BE2C (cell line): ENCODE measurements around the gene AP1M2. TPM values are rescaled to one million over a fixed set of nuclear protein-coding genes. Genes with fewer than 3 reads are reported as not detected.

Experiments used
- DNase-seq: peaks from one replicate; pipeline ENCODE4 v3.0.0-alpha.2; 2020
- H3K27me3 ChIP-seq: fragments of 250-450 bp; sonication (Bioruptor Pico); 2 replicates; pipeline ENCODE4 v1.5.1; 2020; ENCODE audit warnings: mild to moderate bottlenecking
- H3K36me3 ChIP-seq: fragments of 250-450 bp; sonication (Bioruptor Pico); 2 replicates; pipeline ENCODE4 v1.5.1; 2020; ENCODE audit warnings: mild to moderate bottlenecking
- H3K4me1 ChIP-seq: fragments of 250-450 bp; sonication (Bioruptor Pico); 2 replicates; pipeline ENCODE4 v1.5.1; 2020
- H3K4me3 ChIP-seq: 2 replicates; pipeline ENCODE4 v1.5.1; 2011; ENCODE audit warnings: low read depth, low read length
- H3K9me3 ChIP-seq: fragments of 250-450 bp; sonication (Bioruptor Pico); 2 replicates; pipeline ENCODE4 v1.5.1; 2020
- polyA plus RNA-seq: library from polyadenylated mRNA; unstranded; fragments of >200 nt; gene quantifications from one replicate; pipeline ENCODE4 v1.2.1, GENCODE V29; 2012; ENCODE audit warnings: low read depth, missing spikeins; ENCODE audit not compliant: insufficient read length, insufficient read depth
- TF ChIP-seq, protein P1 (sequence below): IDR thresholded peaks from 2 replicates; pipeline ENCODE4 v1.5.1; 2012; ENCODE audit warnings: mild to moderate bottlenecking, low read depth, low read length

The AP1M2 gene
- not detected for polyA plus RNA-seq

- Histone ChIP-seq H3K36me3 (no peaks in the 10 kb centered on the region), H3K4me3 (no peak within 1 kb of the TSS), H3K27me3 (peaks cover 22% of the 10 kb centered on the region), H3K9me3 (no peaks in the 10 kb centered on the region), H3K4me1 (no peaks in the 10 kb centered on the region)
- DNase-seq, result no peak
- TF ChIP-seq, protein P1, sequence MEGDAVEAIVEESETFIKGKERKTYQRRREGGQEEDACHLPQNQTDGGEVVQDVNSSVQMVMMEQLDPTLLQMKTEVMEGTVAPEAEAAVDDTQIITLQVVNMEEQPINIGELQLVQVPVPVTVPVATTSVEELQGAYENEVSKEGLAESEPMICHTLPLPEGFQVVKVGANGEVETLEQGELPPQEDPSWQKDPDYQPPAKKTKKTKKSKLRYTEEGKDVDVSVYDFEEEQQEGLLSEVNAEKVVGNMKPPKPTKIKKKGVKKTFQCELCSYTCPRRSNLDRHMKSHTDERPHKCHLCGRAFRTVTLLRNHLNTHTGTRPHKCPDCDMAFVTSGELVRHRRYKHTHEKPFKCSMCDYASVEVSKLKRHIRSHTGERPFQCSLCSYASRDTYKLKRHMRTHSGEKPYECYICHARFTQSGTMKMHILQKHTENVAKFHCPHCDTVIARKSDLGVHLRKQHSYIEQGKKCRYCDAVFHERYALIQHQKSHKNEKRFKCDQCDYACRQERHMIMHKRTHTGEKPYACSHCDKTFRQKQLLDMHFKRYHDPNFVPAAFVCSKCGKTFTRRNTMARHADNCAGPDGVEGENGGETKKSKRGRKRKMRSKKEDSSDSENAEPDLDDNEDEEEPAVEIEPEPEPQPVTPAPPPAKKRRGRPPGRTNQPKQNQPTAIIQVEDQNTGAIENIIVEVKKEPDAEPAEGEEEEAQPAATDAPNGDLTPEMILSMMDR, result no peak
These were observed at the start of gene AP1M2 for GRCh38 chr19:10587022-10587838. Gene AP1M2 (minus strand): TSS chr19:10587312. CDS start chr19:10587231, 81 bp downstream.

- TF ChIP-seq, protein P1, result no peak
- Histone ChIP-seq H3K27me3 (no peaks in the 10 kb centered on the region), H3K36me3 (peaks cover 3% of the 10 kb centered on the region; the same call in 1 of the 2 replicates), H3K9me3 (no peaks in the 10 kb centered on the region), H3K4me3 (no peak overlapping the region), H3K4me1 (no peaks in the 10 kb centered on the region)
- no peak for DNase-seq
These were observed 49.3 kb upstream of the AP1M2 start for GRCh38 chr19:10636304-10636972.

DNA sequence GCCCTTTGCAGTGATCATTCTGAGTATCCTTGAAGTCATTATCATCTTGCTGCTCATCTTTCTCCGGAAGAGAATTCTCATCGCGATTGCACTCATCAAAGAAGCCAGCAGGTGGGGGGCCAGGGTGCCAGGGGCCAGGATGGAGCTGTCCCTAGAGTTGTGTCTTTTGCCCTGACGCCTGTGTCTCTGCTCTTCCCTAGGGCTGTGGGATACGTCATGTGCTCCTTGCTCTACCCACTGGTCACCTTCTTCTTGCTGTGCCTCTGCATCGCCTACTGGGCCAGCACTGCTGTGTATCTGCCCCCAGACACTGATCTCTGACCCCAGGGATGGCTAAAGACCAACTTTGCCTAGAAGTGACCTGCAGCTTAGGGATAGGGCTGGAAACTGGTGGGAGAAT, 47.9 kb upstream of the AP1M2 start:
- Histone ChIP-seq H3K36me3 (peaks cover 3% of the 10 kb centered on the region; the same call in 1 of the 2 replicates), H3K4me3 (no peak overlapping the region), H3K4me1 (no peaks in the 10 kb centered on the region), H3K27me3 (no peaks in the 10 kb centered on the region), H3K9me3 (no peaks in the 10 kb centered on the region)
- no peak for DNase-seq
- TF ChIP-seq, protein P1, result no peak

- DNase-seq, result no peak
- H3K36me3 ChIP-seq, result peaks cover 3% of the 10 kb centered on the region; the same call in 1 of the 2 replicates
- no peak overlapping the region for H3K4me3 ChIP-seq
- H3K9me3 ChIP-seq, result no peaks in the 10 kb centered on the region
- TF ChIP-seq, protein P1, result no peak
- H3K4me1 ChIP-seq, result no peaks in the 10 kb centered on the region
- H3K27me3 ChIP-seq, result no peaks in the 10 kb centered on the region
These were observed 47.3 kb upstream of the AP1M2 start for GRCh38 chr19:10634430-10634829.

DNA sequence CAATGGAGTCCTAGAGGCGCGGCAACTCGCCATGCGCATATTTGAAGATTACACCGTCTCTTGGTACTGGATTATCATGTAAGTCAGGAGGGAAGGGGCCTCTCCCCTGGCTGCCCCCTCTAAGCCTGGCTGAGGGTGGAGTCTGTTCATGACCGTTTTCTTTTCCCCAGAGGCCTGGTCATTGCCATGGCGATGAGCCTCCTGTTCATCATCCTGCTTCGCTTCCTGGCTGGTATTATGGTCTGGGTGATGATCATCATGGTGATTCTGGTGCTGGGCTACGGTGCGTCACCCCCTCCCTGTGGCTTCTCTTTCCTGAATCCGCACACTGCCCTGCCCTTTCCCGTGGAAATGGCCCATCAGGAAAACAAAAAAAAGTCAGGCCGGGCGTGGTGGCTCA, 44.8 kb upstream of the AP1M2 start:
- Histone ChIP-seq H3K4me3 (no peak overlapping the region), H3K27me3 (no peaks in the 10 kb centered on the region), H3K9me3 (no peaks in the 10 kb centered on the region), H3K4me1 (no peaks in the 10 kb centered on the region), H3K36me3 (peaks cover 3% of the 10 kb centered on the region; the same call in 1 of the 2 replicates)
- peak; percentile 48 for DNase-seq
- TF ChIP-seq, protein P1, result no peak

GRCh38 chr19:10625762-10626138, 38.6 kb upstream of the AP1M2 start:
- no peaks in the 10 kb centered on the region for H3K9me3 ChIP-seq
- DNase-seq, result no peak
- peak overlapping the region; percentile 52 for H3K4me3 ChIP-seq
- TF ChIP-seq, protein P1, result no peak
- no peaks in the 10 kb centered on the region for H3K36me3 ChIP-seq
- H3K4me1 ChIP-seq, result no peaks in the 10 kb centered on the region
- H3K27me3 ChIP-seq, result no peaks in the 10 kb centered on the region
